ENCODE results near the gene SBF2. TPM values are rescaled to one million over a fixed set of nuclear protein-coding genes. Genes with fewer than 3 reads are reported as not detected.
A peak's percentile ranks its signal among the peaks of the same experiment; 100 is the strongest.

SBF2 gene
- total RNA-seq, 1 donor from 2014 or later, result 16.7 TPM

GRCh38 chr11:9739123-9739900, 554.7 kb downstream of the SBF2 start:
- DNase-seq (ENCODE audit: low spot score) (no peak), ATAC-seq (no peak)

- ATAC-seq, result no peak
- no peak for DNase-seq (ENCODE audit: low spot score)
Observed at GRCh38 chr11:9738707-9739106, 555.3 kb downstream of the SBF2 start.

GRCh38 chr11:9738116-9738515, 555.9 kb downstream of the SBF2 start:
- ATAC-seq (peak; percentile 47), DNase-seq (ENCODE audit: low spot score) (no peak)

GRCh38 chr11:9736365-9736764, 557.7 kb downstream of the SBF2 start:
- DNase-seq (ENCODE audit: low spot score) (no peak), ATAC-seq (peak; percentile 86)

GRCh38 chr11:9735919-9736318, 558.1 kb downstream of the SBF2 start:
- ATAC-seq (no peak), DNase-seq (ENCODE audit: low spot score) (no peak)

GRCh38 chr11:9735236-9735635, 558.8 kb downstream of the SBF2 start:
- ATAC-seq (no peak), DNase-seq (ENCODE audit: low spot score) (no peak)

GRCh38 chr11:9733212-9733611, 560.8 kb downstream of the SBF2 start:
- DNase-seq (ENCODE audit: low spot score) (no peak), ATAC-seq (no peak)

- DNase-seq (ENCODE audit: low spot score) (no peak), ATAC-seq (no peak)
Observed at GRCh38 chr11:9732453-9732852, 561.6 kb downstream of the SBF2 start.

- no peak for DNase-seq (ENCODE audit: low spot score)
- no peak for ATAC-seq
Observed at GRCh38 chr11:9731256-9731655, 562.8 kb downstream of the SBF2 start.

Other genes with a start within 250 kb of the SBF2 start
- gene ADM, start 10.9 kb upstream of the SBF2 start, total RNA-seq, result 9.6 TPM
- 1.4 TPM for gene AMPD3, start 161.0 kb upstream of the SBF2 start, total RNA-seq
- 16.9 TPM for gene RNF141, start 247.0 kb upstream of the SBF2 start, total RNA-seq

All from left lobe of liver (tissue), 2 donors.